ENCODE results near the gene ZMPSTE24.

Gene ZMPSTE24

DNA sequence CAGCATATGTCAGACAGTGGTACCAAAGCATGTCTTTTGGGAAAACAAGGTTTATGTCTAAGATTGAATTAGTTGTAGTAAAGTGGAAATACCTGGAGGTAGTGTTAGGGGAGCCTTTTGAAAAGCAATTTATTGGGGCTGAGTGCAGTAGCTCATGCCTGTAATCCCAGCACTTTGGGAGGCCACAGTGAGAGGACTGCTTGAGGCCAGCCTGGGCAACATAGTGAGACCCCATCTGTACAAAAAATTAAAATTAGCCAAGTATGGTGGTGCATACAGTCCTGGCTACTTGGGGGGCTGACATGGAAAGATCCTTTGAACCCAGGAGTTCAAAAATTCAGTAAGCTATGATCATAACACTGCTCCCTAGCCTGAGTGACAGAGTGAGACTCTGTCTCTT lies 7.3 kb downstream of the ZMPSTE24 start:
- no peak for DNase-seq

DNA sequence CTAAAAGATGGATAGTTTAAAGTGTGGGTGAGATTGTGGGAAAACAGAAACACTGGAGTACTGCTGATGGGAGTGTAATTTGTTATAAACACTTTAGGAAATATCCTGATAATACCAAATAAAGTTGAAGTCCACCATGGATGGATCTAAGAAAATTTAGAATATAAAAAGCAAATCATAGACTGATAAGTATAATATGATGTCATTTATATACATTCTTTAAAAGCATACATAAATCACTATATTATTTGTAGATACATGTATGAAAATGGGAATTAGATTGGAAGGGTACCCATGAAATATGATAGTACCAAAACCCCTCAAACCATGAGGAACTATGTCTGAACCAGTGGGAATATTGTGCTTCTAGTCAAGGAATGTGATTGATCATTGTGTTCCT lies 7.9 kb downstream of the ZMPSTE24 start:
- no peak for DNase-seq

DNA sequence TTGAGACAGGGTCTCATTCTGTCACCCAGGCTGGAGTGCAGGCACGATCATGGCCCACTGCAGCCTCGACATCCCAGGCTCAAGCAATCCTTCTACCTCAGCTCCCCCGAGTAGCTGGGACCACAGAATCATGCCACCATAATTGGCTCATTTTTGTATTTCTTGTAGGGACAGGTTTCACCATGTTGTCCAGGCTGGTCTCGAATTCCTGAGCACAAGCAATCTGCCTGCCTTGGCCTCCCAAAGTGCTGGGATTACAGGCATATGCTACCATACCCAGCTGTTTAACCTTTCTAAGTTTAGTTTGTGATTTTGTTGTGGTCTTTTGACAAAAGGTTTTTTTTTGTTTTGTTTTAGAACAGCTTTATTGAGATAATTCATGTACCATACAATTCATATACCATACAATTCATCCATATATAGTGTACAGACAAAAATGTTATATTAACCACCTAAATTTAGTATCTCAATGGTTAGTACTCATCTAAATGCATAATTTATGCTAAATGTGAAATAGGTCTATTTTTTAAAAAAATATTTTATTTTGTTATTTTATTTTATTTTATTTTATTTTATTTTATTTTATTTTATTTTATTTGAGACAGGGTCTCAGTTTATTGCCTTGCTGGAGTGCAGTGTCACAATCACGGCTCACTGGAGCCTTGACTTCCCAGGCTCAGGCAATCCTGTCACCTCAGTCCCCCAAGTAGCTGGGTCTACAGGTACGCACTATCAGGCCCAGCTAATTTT lies 8.9 kb downstream of the ZMPSTE24 start:
- no peak for DNase-seq

DNA sequence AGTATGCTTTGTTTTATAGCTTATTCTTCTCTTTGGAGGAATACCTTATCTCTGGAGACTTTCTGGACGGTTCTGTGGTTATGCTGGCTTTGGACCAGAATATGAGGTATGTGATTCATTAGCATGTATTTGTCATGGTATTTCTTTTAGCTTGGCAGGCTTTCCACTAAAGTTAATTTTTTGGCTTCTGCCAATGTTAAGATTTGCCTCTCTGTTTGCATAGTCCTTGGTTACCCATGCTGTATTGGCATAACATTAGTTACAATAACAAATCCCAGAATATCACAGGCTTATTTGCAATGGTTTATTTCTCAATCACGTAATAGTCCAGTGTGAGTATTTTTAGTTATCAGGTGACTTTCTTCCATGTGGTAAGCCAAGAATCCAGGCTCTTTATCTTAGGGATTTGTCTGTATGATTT lies 9.7 kb downstream of the ZMPSTE24 start:
- DNase-seq, result no peak

DNA sequence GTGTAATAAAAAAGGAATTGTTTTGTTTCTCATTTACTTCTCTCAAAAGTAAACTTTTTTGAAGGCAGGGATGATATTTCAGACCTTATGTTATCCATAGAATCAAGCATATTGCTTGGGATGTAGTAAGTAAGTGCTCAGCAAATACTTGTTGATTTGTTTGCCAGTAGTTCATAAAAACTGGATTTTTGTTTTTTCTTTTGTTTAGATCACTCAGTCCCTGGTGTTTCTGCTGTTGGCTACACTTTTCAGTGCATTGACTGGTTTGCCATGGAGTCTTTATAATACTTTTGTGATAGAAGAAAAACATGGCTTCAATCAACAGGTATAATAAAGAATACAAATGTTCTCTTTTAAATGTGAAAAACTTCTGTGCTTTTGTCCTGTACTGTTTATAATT lies 10.2 kb downstream of the ZMPSTE24 start:
- DNase-seq, result no peak

DNA sequence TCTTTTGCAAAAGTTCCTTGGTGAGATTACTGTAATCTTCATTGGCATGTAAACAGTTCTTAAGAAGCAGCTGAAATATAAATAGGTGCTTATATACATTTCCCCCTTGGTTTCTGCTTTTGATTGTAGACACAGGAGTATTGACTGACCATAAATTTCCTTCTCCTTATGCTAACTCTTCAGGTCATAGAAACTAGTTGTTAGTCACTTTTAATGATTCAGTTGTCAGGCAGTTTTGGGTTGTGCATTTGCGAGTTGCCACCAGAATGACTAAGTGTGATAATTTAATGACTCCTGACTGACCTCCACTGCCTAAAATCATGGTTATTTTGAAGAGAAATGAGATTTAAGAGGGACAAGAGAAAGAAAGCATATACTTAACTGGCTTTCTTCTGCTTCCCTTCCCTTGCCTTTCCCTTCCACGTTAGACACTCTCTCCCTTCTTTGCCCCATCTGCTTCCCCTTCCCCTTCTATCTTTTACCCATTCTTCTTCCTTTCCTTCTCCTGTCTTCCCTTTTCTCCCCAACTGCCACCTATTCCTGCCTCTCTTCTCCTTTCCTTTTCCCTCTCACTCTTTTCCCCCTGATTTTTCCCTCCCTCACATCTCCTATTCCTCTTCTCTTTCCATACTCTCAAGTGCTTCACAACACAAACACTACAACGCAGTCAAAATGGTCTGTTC lies 12.3 kb downstream of the ZMPSTE24 start:
- peak; percentile 76 for DNase-seq

DNA sequence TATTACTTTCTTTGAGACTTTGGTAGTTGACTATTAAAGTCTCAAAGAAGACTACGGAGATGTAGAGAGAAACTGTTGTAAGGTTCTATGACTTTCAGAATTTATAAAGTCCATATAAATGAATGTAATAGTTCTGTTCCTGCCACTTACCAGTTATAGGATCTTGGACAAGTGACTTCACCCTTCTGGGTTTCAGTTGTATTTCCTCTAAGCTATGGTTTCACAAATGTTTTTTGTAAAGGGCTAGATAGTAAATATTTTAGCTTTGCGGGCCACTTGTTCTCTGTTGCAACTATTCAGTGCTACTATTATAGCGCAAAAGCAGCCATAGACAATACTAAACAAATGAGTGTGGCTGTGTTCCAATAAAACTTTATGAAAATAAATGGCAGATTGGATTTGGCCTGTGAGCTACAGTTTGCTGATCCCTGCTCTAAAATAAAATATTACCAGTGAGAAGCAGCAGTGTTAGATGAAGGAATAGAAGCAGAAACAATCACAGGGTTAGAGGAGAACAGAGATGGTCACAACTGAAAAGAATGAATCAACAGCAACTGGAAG lies 14.7 kb downstream of the ZMPSTE24 start:
- no peak for DNase-seq

DNA sequence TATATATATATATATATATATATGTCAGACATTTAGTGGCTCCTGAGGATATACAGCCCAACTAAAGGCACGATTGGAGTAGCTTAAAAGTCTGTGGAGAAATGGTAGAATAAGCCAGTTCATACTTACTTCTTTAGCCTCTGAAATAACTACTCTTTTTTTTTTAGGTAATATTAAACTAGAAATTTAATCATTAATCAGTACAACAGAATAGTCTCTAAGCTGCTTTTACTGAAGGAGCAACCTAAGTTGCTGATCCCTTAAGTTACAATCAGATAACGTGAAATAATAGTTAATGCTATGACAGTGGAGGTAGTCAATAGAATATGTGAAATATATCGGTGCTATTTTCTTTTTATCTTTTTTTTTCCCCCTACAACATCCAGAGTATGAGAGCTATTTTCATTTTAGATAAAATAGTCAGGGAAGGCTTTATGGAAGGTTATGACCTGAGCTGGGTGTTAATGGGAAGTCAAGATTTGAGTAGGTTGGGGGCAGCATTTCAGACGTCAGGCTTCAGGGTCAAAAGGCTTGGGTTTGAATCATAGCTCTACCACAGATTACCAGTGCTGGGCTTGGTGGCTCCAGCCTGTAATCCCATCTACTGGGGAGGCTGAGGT lies 15.6 kb downstream of the ZMPSTE24 start:
- no peak for DNase-seq

DNA sequence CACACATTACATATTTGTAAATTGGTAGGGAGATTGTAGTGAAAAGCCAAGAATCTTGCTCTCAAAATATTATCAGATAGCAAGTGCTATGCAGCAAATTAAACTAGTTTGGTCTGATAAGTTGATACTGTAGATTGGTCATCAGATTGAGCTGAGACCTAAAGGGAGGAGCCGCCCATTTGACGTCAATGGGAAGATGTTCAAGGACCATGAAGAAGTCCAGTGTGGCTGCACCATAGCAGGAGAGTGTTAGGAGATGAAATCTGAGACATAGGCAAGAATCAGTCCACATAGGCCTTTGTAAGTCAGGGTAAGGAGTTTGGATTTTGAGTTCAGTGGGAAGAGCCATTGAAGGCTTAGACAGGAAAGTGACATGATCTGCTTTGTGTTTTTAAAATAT lies 16.3 kb downstream of the ZMPSTE24 start:
- DNase-seq, result no peak

DNA sequence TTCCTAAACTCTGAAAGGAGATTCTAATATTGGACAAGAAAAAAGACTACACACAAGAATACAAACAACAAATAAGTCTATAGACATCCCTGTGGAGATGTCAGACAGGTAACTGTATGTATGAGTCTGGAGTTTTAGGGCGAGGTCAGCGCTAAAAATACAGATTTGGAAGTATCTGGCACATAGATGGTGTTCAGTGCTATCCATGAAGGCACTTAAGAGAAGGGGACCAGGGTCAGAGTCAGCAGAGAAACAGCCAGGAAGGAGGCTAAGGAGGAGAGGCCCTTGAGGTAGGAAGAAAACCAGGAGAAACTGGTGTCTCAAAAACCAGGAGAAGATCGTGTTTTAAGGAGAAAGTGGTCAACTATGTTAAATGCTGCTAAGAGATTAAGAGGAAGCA lies 18.1 kb downstream of the ZMPSTE24 start:
- DNase-seq, result no peak

DNA sequence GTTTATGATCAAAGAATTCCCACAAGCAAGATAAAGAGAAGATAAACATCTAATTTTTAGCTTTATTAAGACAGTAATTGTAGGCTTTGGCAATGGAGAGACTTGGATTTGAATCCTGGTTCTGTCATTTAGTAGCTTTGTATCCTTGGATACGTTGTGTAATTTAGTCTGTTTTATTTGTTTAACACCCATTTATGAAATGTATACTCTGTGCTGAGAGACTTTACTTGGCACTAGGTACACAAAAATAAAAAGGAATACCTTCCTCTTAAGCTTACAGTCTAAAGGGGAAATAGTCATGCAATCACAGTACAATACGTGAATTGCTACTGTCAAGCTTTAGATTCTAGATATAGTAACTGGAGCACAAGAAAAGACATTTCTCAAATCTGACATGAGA lies 23.8 kb downstream of the ZMPSTE24 start:
- DNase-seq, result no peak

DNA sequence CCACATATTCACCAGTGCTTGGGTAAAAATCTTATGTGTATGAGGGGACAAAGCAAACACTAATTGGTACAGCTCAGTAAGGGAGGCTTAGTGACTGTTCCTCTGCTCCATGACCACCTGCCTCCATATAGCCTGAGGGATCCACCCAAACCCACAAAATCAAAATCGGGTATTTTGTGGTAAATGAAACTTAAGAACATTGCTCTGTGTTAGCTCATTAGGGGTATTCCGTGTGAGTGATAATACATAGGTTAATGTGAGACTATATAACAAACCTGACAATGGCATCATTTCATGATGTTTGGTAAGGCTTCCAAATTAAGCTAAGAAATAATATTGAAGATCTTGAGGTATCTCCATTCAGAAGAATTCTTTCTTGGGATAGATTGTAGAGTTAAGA lies 33.3 kb downstream of the ZMPSTE24 start:
- no peak for DNase-seq

DNA sequence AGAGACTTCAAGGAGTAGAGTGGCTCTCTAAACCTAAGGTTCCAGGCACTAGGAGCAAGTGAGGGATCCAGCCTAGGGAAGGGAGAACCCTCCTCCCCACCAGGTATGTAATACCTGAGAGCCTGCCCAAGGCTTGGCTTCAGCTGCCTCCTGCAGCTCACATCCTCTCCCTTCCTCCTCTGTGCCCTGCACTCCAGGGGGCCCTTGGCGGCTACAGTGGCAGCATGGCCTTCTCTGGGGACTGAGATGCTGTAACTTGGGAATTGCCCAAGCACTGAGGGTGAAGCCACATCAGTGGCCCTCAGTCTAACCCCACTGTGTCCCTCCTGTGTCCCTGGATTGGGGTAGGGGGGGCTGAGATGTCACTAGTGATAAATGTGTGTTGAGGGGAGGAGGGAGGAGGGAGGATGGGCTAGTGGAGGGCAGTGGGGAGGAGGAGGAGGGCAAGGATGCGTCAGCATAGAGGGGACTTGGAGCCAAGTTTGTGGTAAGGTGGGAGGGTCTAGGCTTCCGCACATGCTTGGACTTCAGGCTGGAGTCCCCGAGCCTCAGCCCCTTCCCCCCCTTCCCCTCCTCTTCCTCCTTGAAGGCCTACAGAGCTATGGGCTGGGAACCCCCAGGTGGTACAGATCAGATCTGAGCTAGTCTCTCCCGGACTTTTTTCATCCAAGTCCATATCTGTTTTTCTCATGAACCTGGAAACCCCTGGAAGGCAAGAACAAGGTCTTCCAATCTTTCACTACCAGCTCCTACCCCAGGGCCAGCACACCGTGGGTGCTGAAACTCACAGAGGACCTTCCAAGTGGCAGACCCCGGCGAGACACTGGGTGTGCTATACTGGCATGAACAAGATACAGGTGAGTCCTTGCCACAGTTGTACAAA lies 41.6 kb downstream of the ZMPSTE24 start:
- DNase-seq, result no peak

DNA sequence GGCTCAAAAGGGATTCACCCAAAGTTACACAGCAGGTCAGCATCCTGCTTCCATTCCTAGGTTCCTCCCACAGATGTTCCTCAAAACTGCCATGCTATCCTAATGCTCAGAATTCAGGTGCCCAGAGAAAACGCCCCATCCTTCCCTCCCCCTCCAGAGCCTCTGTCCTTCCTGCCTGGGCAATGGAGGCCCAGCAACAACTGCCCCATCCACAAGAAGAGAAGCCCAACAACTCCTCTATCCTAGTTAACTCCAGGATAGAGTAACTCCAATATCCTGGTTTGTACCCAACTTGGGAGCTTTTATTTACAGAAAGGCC lies 42.2 kb downstream of the ZMPSTE24 start:
- DNase-seq, result no peak

DNA sequence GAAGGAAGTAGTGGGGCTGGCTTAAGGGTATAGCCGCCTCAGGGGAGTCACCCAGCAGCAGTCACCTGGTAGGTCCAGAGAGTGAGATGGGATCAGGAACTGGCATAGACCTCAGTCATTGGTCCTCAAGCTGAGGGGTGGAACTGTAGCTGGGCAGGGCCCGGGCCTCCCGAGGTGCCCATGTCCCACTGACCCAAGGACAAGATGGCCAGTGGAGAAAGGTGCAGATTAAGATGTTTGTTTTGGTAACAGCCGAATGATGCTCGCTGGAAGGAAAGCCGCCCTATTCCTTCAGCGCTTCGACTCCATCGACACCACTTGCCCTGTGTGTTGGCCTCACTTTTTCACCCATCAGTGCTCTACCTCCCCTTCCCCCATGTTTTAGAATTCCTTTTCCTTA lies 42.6 kb downstream of the ZMPSTE24 start:
- DNase-seq, result no peak

DNA sequence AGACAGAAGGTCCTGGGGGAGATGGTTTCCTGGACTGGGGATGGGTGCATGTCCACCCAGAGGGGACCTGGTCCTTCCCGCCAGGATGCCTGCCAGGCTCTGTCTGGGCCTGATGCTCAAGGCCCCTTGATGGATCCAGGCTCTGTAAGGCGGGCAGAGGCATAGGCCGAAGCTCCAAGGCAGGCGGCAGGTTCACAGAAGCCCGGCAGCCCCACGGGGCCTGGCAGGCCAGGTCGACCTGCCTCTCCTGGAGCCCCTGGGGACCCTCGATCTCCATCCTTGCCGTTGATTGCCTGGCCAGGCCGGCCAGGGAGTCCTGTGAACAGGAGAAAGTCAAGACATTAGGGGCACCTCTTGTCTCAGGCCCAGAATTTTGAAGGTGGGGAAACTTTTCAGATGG lies 43.0 kb downstream of the ZMPSTE24 start:
- no peak for DNase-seq

DNA sequence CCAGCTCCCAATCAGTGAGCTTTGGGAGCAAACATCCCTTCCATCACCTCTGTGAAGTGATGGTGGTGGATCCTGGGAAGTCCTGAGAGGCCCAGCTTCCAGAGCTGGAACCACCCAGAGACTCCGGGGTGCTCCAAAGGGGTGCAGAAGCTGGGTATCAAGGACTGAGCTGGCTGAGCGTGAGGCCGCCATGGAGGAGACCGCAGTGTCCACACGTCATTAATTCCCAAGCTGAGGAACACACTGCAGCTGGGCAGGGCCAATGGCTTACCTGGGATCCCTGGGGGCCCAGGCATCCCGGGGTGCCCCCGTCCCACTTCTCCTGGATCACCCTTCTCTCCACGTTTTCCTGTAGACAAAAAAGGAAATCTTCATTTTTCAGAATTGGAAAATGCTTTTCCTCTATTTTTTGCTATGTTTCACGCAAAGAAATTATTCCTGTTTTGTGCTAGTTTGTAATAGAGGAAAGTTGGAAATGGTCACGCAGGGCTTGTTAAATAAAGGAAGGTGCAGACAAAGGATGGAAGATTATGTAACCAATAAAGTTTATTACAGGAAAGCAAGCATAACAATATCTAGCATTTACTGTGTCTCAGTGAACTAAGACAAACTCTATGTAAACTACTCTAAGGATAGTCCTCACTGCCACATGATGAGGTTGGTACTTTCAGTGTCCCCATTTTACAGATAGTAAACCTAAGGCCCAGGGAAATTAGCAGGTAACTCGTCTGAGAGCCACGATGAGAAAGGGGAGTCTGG lies 43.7 kb downstream of the ZMPSTE24 start:
- no peak for DNase-seq

DNA sequence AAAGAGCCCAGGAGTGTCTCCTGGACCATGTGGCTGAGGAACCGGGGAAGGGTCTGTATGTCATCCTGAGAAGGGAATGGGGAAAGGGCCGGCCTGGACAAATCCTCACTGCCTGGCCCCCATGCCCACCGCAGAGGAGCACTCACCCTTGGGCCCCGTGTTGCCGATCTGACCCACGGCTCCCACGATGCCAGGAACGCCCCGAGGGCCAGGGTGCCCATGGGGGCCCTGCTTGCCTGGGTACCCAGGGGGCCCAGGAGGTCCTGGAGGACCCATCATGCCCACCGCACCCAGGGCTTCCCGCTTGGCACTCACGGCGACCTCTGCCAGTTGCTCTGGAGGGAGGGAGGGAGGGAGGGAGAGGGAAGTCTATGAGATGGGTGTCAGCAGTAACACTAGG lies 44.4 kb downstream of the ZMPSTE24 start:
- DNase-seq, result no peak

DNA sequence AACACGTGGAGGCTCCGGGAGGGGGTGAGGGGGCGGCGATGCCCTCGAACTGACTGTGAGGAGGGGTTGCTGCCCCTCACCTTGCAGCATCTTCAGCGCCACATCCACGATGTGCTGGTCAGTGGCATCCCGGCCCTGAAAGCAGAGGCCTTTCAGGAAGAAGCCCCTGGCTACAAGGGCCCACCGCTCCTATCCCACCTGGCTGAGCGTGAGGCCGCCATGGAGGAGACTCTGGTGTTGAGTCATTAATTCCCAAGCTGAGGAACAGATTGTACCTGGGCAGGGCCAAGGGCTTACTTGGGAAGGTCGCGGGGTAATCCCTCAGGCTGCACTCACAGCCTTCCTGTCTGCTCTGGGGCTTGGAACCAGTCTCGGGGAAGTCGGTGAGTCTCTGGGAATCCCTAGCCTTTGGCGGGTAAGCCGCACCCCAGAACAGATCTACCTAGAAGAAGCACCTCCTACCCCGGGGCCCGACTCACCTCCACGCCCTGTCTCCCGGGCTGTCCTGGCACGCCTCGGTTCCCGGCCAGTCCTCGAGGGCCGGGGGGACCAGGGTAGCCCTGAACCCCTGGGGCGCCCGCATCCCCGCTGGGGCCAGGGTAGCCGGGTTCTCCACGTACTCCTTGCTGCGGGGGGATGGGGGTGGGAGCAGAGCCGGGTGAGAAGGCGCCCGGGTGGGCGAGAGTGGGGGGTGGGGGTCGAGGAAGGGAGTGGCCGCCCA lies 45.2 kb downstream of the ZMPSTE24 start:
- DNase-seq, result no peak

DNA sequence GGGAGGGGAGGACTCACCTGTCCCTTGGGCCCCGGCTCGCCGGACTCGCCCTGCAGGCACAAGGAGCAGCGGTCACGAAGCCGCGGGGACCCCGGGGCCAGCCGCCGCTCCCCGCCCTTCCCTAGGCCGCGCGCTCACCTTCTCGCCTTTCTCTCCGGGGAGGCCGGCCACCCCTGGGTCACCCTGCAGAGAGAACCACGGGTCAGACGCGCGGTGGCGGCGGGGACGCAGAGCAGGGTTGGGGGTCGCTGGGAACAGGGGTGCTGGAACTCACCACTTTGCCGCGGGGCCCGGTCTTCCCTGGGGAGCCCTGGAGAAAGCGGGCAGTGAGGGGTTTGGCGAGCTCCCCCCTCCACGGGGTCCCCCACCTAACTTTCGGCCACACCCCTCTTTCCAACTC lies 45.8 kb downstream of the ZMPSTE24 start:
- DNase-seq, result no peak

DNA sequence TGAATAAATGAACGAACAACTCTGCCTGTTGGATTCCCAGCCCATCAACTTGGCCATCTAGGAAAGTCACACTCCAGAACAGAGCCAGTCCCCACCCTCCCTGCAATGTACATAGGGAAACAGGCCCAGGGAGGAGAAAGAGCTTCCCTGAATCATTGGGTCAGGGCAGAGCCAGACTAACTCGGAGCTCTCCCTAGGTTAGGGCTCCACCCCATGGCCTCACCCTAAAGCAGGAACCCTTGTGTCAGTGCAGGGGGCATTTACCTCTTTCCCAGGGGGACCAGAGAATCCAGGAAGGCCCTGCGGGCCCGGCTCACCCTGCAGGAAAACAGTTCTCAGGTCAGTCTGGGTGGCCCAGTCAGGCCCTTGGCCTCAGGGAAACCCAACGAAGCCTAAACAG lies 47.4 kb downstream of the ZMPSTE24 start:
- DNase-seq, result peak; percentile 26

DNA sequence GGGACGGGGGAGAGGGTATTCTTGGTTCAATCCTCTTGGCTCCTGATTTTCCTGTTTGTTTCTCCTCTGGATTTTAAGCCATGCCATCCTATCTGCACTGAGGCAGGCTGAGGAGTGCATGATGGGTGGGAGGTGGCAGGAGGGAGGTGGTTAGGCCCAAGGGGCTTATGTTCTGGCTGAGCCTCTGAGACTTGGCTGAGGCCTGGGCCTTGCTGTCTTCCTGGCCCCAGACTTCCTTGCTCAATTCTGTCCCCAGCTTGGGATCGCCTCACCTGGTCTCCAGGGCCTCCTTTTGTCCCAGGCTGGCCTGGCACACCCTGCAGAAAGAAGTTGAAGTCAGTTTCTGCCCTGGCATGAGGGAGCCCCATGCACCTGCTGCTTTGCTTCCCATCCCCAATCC lies 47.8 kb downstream of the ZMPSTE24 start:
- no peak for DNase-seq

Data from activated CD4-positive, alpha-beta T cell treated with anti-CD3 and anti-CD28 coated beads, Interleukin-10, Interleukin-2, amounts not matched to agents 100 ng/mL and 50 ng/mL, durations not matched to agents 16 hours and 8 hours (primary cell).